H1 (cell line): ENCODE results near the gene IL3. TPM values are rescaled to one million over a fixed set of nuclear protein-coding genes. Genes with fewer than 3 reads are reported as not detected.

Source experiments
- CTCF ChIA-PET: fragments of 300-600 bp; sonication (Branson Sonifier 250); formaldehyde crosslinking; loops from one replicate; lab custom pipeline; 2021; ENCODE audit not compliant: partially characterized antibody; lab: Charles Lee
- POLR2A ChIA-PET: fragments of 300-600 bp; sonication (Branson Sonifier 250); formaldehyde crosslinking; loops from one replicate; lab custom pipeline; 2021; ENCODE audit warnings: inconsistent platforms; ENCODE audit not compliant: partially characterized antibody; lab: Charles Lee
- DNase-seq, 2 experiments: peaks; one replicate each; pipeline versions ENCODE4 v3.0.0 to v3.0.0-alpha.2; 2010 to 2022; ENCODE audit warnings: low spot score in 2 of 2, low read depth in 1 of 2, mixed read lengths in 1 of 2
- FAIRE-seq: peaks from 2 replicates; lab custom pipeline; 2011; peaks lifted over from hg19 to GRCh38; lab: Jason Lieb, UNC
- H2AFZ ChIP-seq: 2 replicates; pipeline ENCODE4 v1.8.1; 2012; ENCODE audit warnings: low read length, inconsistent platforms
- H2AK5ac ChIP-seq: 2 replicates; pipeline ENCODE4 v1.6.1; 2013; ENCODE audit warnings: low read depth, low read length
- H2BK120ac ChIP-seq: replicated peaks from 2 replicates; pipeline ENCODE3; 2013; ENCODE audit warnings: low read depth, low read length, inconsistent platforms
- H2BK12ac ChIP-seq: 2 replicates; pipeline ENCODE4 v1.6.1; 2013; ENCODE audit warnings: low read depth, low read length
- H2BK15ac ChIP-seq: 2 replicates; pipeline ENCODE4 v1.6.1; 2013; ENCODE audit warnings: low read length
- H2BK20ac ChIP-seq: 2 replicates; pipeline ENCODE4 v1.6.1; 2013; ENCODE audit warnings: low read length
- H2BK5ac ChIP-seq: 2 replicates; pipeline ENCODE4 v1.6.1; 2013; ENCODE audit warnings: low read depth, low read length
- H3K14ac ChIP-seq: 2 replicates; pipeline ENCODE4 v1.6.1; 2013; ENCODE audit warnings: inconsistent platforms; ENCODE audit not compliant: insufficient read length
- H3K18ac ChIP-seq: 2 replicates; pipeline ENCODE4 v1.6.1; 2013; ENCODE audit warnings: low read length; ENCODE audit errors: extremely low read depth
- H3K23ac ChIP-seq: 2 replicates; pipeline ENCODE4 v1.6.1; 2013; ENCODE audit warnings: inconsistent platforms; ENCODE audit not compliant: insufficient read length
- H3K23me2 ChIP-seq: 2 replicates; pipeline ENCODE4 v1.6.1; 2013; ENCODE audit warnings: low read depth, low read length
- H3K27ac ChIP-seq: 2 replicates; pipeline ENCODE4 v1.6.1; 2011; ENCODE audit warnings: low read depth, low read length, inconsistent platforms
- H3K27me3 ChIP-seq, 4 experiments: replicated peaks in 1 of 4; 1 replicate in 1 of 4; 2 replicates in 3 of 4; pipeline versions ENCODE4 v1.6.1 to v1.8.1; 2011 to 2013; ENCODE audit warnings: low read length in 3 of 4, mild to moderate bottlenecking in 3 of 4, inconsistent platforms in 2 of 4, mixed read lengths in 2 of 4, moderate library complexity in 1 of 4; ENCODE audit not compliant: control insufficient read depth in 3 of 4, insufficient read depth in 3 of 4; ENCODE audit errors: extremely low read depth in 1 of 4
- H3K36me3 ChIP-seq, 4 experiments: 2 replicates each; pipeline versions ENCODE4 v1.6.1 to v1.8.1; 2011 to 2013; ENCODE audit warnings: mild to moderate bottlenecking in 4 of 4, low read length in 3 of 4, moderate library complexity in 2 of 4, control low read depth in 1 of 4, inconsistent platforms in 1 of 4; ENCODE audit not compliant: insufficient read depth in 4 of 4, control insufficient read depth in 2 of 4
- H3K4ac ChIP-seq: replicated peaks from 2 replicates; pipeline ENCODE3; 2013; ENCODE audit warnings: low read length, low read depth, mixed read lengths, inconsistent platforms; ENCODE audit not compliant: insufficient read length
- H3K4me1 ChIP-seq, 4 experiments: replicated peaks in 1 of 4; 1 replicate in 1 of 4; 2 replicates in 3 of 4; pipeline versions ENCODE4 v1.6.1 to v1.8.1; 2011 to 2013; ENCODE audit warnings: low read length in 3 of 4, inconsistent platforms in 2 of 4, mixed read lengths in 1 of 4; ENCODE audit not compliant: insufficient read depth in 4 of 4, control insufficient read depth in 3 of 4
- H3K4me2 ChIP-seq, 2 experiments: 2 replicates each; pipeline versions ENCODE4 v1.6.1 to v1.8.1; 2011 to 2013; ENCODE audit warnings: low read depth in 2 of 2, low read length in 2 of 2, control low read depth in 1 of 2, inconsistent platforms in 1 of 2, mild to moderate bottlenecking in 1 of 2; ENCODE audit not compliant: insufficient read depth in 1 of 2
- H3K4me3 ChIP-seq, 4 experiments: fragments of 200-600, 300-600 bp in 1 of 4; sonication (generic), shearing (Covaris generic), sonication (Bioruptor Twin) in 1 of 4; 2 replicates each; pipeline versions ENCODE4 v1.5.1 to v1.8.1; 2011 to 2016; ENCODE audit warnings: low read length in 4 of 4, low read depth in 3 of 4, control low read depth in 2 of 4, inconsistent platforms in 2 of 4, mild to moderate bottlenecking in 2 of 4, mixed read lengths in 1 of 4, moderate library complexity in 1 of 4; ENCODE audit not compliant: insufficient read depth in 2 of 4; ENCODE audit errors: extremely low read depth in 1 of 4
- H3K56ac ChIP-seq: replicated peaks from 2 replicates; pipeline ENCODE3; 2013; ENCODE audit warnings: low read depth, mild to moderate bottlenecking, mixed read lengths, low read length, inconsistent platforms; ENCODE audit not compliant: insufficient read length
- H3K79me1 ChIP-seq: 2 replicates; pipeline ENCODE4 v1.6.1; 2013; ENCODE audit warnings: low read depth, low read length, control low read depth
- H3K79me2 ChIP-seq, 2 experiments: 2 replicates each; pipeline versions ENCODE4 v1.6.1 to v1.8.1; 2012 to 2013; ENCODE audit warnings: low read length in 2 of 2, mild to moderate bottlenecking in 2 of 2, inconsistent platforms in 1 of 2; ENCODE audit not compliant: insufficient read depth in 2 of 2, control insufficient read depth in 1 of 2
- H3K9ac ChIP-seq, 4 experiments: replicated peaks in 1 of 4; 1 replicate in 1 of 4; 2 replicates in 3 of 4; pipeline versions ENCODE4 v1.6.1 to v1.8.1; 2011 to 2013; ENCODE audit warnings: low read depth in 3 of 4, low read length in 3 of 4, control low read depth in 2 of 4, mild to moderate bottlenecking in 2 of 4, moderate library complexity in 2 of 4, inconsistent platforms in 1 of 4; ENCODE audit errors: extremely low read depth in 1 of 4
- H3K9me3 ChIP-seq, 2 experiments: 2 replicates each; pipeline versions ENCODE4 v1.6.1 to v1.8.1; 2012 to 2013; ENCODE audit warnings: mild to moderate bottlenecking in 2 of 2, moderate library complexity in 2 of 2, control low read depth in 1 of 2, inconsistent platforms in 1 of 2, low read depth in 1 of 2, low read length in 1 of 2, mixed read lengths in 1 of 2; ENCODE audit not compliant: insufficient read depth in 2 of 2
- H4K20me1 ChIP-seq, 2 experiments: replicated peaks in 1 of 2; 2 replicates each; pipeline versions ENCODE3 to v1.8.1; 2011 to 2013; ENCODE audit warnings: inconsistent platforms in 2 of 2, low read length in 2 of 2, mild to moderate bottlenecking in 1 of 2; ENCODE audit not compliant: insufficient read depth in 2 of 2, control insufficient read depth in 1 of 2
- H4K5ac ChIP-seq: 2 replicates; pipeline ENCODE4 v1.6.1; 2013; ENCODE audit warnings: low read length, low read depth, mixed read lengths, inconsistent platforms; ENCODE audit not compliant: insufficient read length
- H4K8ac ChIP-seq: 2 replicates; pipeline ENCODE4 v1.8.0; 2013; ENCODE audit warnings: mild to moderate bottlenecking, moderate library complexity, low read length, inconsistent platforms; ENCODE audit not compliant: insufficient read depth; ENCODE audit errors: extremely low read depth
- H4K91ac ChIP-seq: replicated peaks from 2 replicates; pipeline ENCODE3; 2013; ENCODE audit warnings: low read length, mixed read lengths, inconsistent platforms; ENCODE audit not compliant: insufficient read length
- KDM5A ChIP-seq: fragments of 200-600 bp; IDR thresholded peaks from 2 replicates; pipeline ENCODE4 v1.7.1; 2012; ENCODE audit warnings: mild to moderate bottlenecking, low read length, inconsistent platforms, mixed read lengths
- SRF ChIP-seq: IDR thresholded peaks from 2 replicates; pipeline ENCODE4 v1.6.1; 2011; ENCODE audit warnings: mild to moderate bottlenecking, low read depth, low read length, moderate library complexity
- WGBS, 2 experiments: shearing (Covaris generic) in 1 of 2; methylation state at CpG; one replicate each; pipeline versions ENCODE4 v1.1.6 to v1.1.7; 2013 to 2015; ENCODE audit warnings: low lambda C conversion rate in 2 of 2, mixed read lengths in 2 of 2, inconsistent platforms in 1 of 2, low coverage in 1 of 2, missing lambda C conversion rate in 1 of 2; ENCODE audit not compliant: insufficient replicate concordance in 2 of 2, insufficient coverage in 1 of 2, insufficient read length in 1 of 2; ENCODE audit errors: extremely low coverage in 1 of 2, missing lambda C conversion rate in 1 of 2; 5-methylcytosine and 5-hydroxymethylcytosine counted together
- polyA plus RNA-seq, 7 experiments: library from polyadenylated mRNA; depleted of rRNA in 3 of 7; stranded (reverse) in 5 of 7; unstranded in 2 of 7; fragments of >200 nt in 5 of 7; fragments of 200-250 nt in 2 of 7; gene quantifications; 1 replicate in 5 of 7; 2 replicates in 1 of 7; 4 replicates in 1 of 7; pipeline versions ENCODE4 v1.2.1 to v1.2.3, GENCODE V29; 2011 to 2013; ENCODE audit warnings: missing spikeins in 2 of 7, mixed read lengths in 2 of 7
- total RNA-seq: library from RNA; stranded (reverse); fragmentation: NEBNext Ultra II Directional; extraction: Animal tissue kit (Norgen Biotek cat#: 25700); gene quantifications from 2 replicates; pipeline ENCODE4 v1.2.1, GENCODE V29; 2021

IL3 gene
- total and polyA plus RNA-seq, 2 of the 8 experiments (the other 6 are each of a cell fraction or from before 2014, with no cell fraction given) = not detected

GRCh38 chr5:132082329-132083023 lies 22.0 kb downstream of the IL3 start:
- Histone ChIP-seq H3K4me1 (no peaks in the 10 kb centered on the region), H2BK12ac (no peak overlapping the region), H2BK5ac (no peak overlapping the region), H2BK120ac (no peak overlapping the region), H3K4me2 (no peak overlapping the region), H4K8ac (no peak overlapping the region), H3K27ac (no peak overlapping the region), H3K14ac (no peak overlapping the region), H3K18ac (no peak overlapping the region), H4K20me1 (no peaks in the 10 kb centered on the region), H3K9ac (no peak overlapping the region), H4K5ac (no peak overlapping the region), H4K91ac (no peak overlapping the region), H3K79me1 (no peaks in the 10 kb centered on the region), H2AK5ac (no peak overlapping the region), H3K56ac (no peak overlapping the region), H3K36me3 (no peaks in the 10 kb centered on the region), H2BK20ac (no peak overlapping the region), H3K23ac (no peak overlapping the region), H2BK15ac (no peak overlapping the region), H3K4me3 (no peak overlapping the region), H3K9me3 (no peaks in the 10 kb centered on the region), H3K23me2 (no peaks in the 10 kb centered on the region), H3K4ac (no peak overlapping the region), H3K79me2 (no peaks in the 10 kb centered on the region), H3K27me3 (no peaks in the 10 kb centered on the region), H2AFZ (no peak overlapping the region)
- FAIRE-seq (no peak), DNase-seq (no peak)
- 87% methylated on average over 8 of the region's 8 CpGs; no CpG with 5 or more reads in 1 of the 2 experiments for WGBS, 2 experiments
- TF ChIP-seq SRF = no peak
- TF ChIP-seq KDM5A = no peak
- CTCF ChIA-PET = interaction anchor here (1.5 to 4.4 kb wide), 3 partner anchors 19 to 155 kb away, joined by 4 to 20 read pairs (median 8); no protein-coding TSS in a partner anchor
- POLR2A ChIA-PET = no interaction called here
